ENCODE data around the gene ACSS2. TPM values are rescaled to one million over a fixed set of nuclear protein-coding genes. Genes with fewer than 3 reads are reported as not detected.

ACSS2 gene
- total and polyA plus RNA-seq, 2 donors from 2014 or later, result 53.1 to 98.9 TPM

DNA sequence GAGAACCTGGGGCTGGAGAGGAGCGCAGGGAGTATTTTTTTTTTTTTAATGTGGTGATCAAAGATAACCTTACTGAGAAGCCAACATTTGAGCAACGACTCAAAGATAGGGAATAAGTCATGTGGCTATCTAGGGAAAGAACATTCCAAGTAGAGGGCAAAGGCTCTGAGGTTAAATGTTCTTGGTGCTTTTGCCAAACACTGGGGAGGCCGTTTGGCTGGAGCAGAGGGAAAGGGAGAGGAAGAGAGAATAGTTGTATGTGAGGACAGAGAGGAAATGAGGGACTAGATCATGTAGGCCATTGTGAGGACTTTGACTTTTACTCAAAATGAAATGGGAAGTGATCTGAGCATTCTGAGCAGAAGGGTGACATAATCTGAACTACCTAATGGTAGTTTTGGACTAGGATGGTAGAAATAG lies 27.8 kb downstream of the ACSS2 start:
- Histone ChIP-seq H3K27me3 (ENCODE audit: control insufficient read depth, insufficient read depth, low read length) (no peaks in the 10 kb centered on the region), H3K27ac (ENCODE audit: low read depth in 2 of 2, low read length in 2 of 2) (peak overlapping the region; percentile 5 to 57), H3K9me3 (ENCODE audit: control insufficient read depth in 2 of 3, insufficient read depth in 1 of 3, low read length in 3 of 3) (no peaks in the 10 kb centered on the region), H3K36me3 (ENCODE audit: control insufficient read depth in 2 of 3, insufficient read depth in 3 of 3, low read length in 3 of 3) (no peaks in the 10 kb centered on the region), H3K9ac (ENCODE audit: low read length in 3 of 3) (no peak overlapping the region), H3K4me1 (ENCODE audit: control insufficient read depth in 2 of 3, insufficient read depth in 2 of 3, low read depth in 1 of 3, low read length in 3 of 3) (peaks cover 0 to 25% (median 12%) of the 10 kb centered on the region in 3 donors), H3K4me3 (ENCODE audit: low read length in 3 of 3) (no peak overlapping the region)
- intact Hi-C loops (cut with DNase I), result no loop called here
- no peak for DNase-seq
- TF ChIP-seq, protein P1, sequence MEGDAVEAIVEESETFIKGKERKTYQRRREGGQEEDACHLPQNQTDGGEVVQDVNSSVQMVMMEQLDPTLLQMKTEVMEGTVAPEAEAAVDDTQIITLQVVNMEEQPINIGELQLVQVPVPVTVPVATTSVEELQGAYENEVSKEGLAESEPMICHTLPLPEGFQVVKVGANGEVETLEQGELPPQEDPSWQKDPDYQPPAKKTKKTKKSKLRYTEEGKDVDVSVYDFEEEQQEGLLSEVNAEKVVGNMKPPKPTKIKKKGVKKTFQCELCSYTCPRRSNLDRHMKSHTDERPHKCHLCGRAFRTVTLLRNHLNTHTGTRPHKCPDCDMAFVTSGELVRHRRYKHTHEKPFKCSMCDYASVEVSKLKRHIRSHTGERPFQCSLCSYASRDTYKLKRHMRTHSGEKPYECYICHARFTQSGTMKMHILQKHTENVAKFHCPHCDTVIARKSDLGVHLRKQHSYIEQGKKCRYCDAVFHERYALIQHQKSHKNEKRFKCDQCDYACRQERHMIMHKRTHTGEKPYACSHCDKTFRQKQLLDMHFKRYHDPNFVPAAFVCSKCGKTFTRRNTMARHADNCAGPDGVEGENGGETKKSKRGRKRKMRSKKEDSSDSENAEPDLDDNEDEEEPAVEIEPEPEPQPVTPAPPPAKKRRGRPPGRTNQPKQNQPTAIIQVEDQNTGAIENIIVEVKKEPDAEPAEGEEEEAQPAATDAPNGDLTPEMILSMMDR (IDR thresholded peaks at IDR 0.05; ENCODE audit: borderline replicate concordance, extremely low read depth, insufficient read depth), result no peak
- FAIRE-seq, result no peak

DNA sequence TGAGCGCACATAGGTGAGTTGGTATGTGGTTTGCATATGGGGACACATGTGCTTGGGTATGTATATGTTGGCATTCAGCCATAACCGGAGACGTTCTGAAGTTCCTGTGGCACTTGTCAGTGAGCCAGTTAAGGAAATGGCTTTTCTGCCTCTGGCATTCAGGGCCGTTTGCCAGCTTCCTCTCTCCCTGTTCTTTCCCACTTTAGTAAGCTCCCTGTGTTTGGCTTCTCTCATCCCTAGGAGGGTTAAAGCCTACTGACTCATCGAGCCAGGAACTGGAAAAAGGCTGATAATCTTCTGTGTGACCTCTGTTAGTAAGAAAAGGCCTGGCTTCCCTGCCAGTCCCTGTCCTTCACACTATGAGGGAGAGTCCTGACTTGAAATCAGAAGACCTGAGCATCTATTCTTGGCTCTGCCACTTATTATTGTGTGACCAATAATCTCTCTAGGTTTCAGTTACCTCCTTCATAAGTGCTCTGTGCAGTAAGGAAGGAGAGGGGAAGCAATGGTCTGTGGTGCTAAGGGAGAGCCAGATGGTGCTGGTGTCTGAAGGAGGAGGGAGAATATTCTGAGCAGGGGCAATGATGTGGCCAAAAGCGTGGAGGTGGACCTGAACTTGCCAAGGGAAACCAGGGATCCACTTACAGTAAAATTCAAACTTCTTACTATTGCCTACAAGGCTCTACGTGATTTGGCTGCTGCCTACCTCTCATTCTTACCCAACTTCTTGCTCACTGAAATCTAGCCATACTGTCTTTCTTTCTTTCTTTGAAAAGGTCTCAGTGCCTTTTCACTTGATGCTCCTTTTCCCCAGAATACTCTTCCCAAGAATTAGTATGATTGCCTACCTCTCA lies 31.4 kb downstream of the ACSS2 start:
- peaks cover 0 to 25% (median 10%) of the 10 kb centered on the region in 3 donors for H3K4me1 ChIP-seq (ENCODE audit: control insufficient read depth in 2 of 3, insufficient read depth in 2 of 3, low read depth in 1 of 3, low read length in 3 of 3)
- no peaks in the 10 kb centered on the region for H3K27me3 ChIP-seq (ENCODE audit: control insufficient read depth, insufficient read depth, low read length)
- H3K36me3 ChIP-seq (ENCODE audit: control insufficient read depth in 2 of 3, insufficient read depth in 3 of 3, low read length in 3 of 3), result no peaks in the 10 kb centered on the region
- DNase-seq, result peak in 3 of 5 donors; percentile 30 to 88 (median 46)
- H3K27ac ChIP-seq (ENCODE audit: low read depth in 2 of 2, low read length in 2 of 2), result peak overlapping the region; percentile 69 to 74
- TF ChIP-seq, protein P1 (IDR thresholded peaks at IDR 0.05; ENCODE audit: borderline replicate concordance, extremely low read depth, insufficient read depth), result no peak
- no peak overlapping the region for H3K9ac ChIP-seq (ENCODE audit: low read length in 3 of 3)
- intact Hi-C loops (cut with DNase I), result no loop called here
- H3K9me3 ChIP-seq (ENCODE audit: control insufficient read depth in 2 of 3, insufficient read depth in 1 of 3, low read length in 3 of 3), result no peaks in the 10 kb centered on the region
- no peak overlapping the region for H3K4me3 ChIP-seq (ENCODE audit: low read length in 3 of 3)
- no peak for FAIRE-seq

DNA sequence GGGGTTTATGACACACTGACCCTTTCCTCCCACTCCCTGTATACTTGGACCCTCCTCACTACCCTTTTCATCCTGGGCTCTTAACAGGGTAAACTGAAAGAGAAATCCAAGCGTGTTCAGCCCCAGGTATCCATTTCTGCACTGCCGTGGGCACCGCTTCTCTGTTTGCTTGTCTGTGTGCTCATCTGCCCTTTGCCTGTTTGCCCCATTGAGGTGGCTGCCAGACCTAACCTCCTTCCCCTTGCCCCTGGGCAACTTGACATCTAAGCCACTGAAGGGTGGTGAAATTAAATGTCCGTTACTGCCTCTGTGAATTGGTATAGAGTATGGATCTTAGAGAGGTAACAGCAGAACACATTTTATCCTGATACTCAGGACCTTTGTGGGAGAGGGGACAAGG lies 38.7 kb downstream of the ACSS2 start:
- Histone ChIP-seq H3K9me3 (ENCODE audit: control insufficient read depth in 2 of 3, insufficient read depth in 1 of 3, low read length in 3 of 3) (no peaks in the 10 kb centered on the region), H3K4me3 (ENCODE audit: low read length in 3 of 3) (no peak overlapping the region), H3K9ac (ENCODE audit: low read length in 3 of 3) (no peak overlapping the region), H3K36me3 (ENCODE audit: control insufficient read depth in 2 of 3, insufficient read depth in 3 of 3, low read length in 3 of 3) (peaks cover 0 to 24% (median 9%) of the 10 kb centered on the region in 3 donors), H3K27me3 (ENCODE audit: control insufficient read depth, insufficient read depth, low read length) (no peaks in the 10 kb centered on the region), H3K4me1 (ENCODE audit: control insufficient read depth in 2 of 3, insufficient read depth in 2 of 3, low read depth in 1 of 3, low read length in 3 of 3) (peaks cover 0 to 6% (median 4%) of the 10 kb centered on the region in 3 donors), H3K27ac (ENCODE audit: low read depth in 2 of 2, low read length in 2 of 2) (no peak overlapping the region)
- TF ChIP-seq, protein P1 (IDR thresholded peaks at IDR 0.05; ENCODE audit: borderline replicate concordance, extremely low read depth, insufficient read depth), result no peak
- DNase-seq, result no peak
- no peak for FAIRE-seq
- intact Hi-C loops (cut with DNase I), result no loop called here
